Activated CD8-positive, alpha-beta memory T cell treated with anti-CD3 and anti-CD28 coated beads for 48 hours (primary cell): Measurements from ENCODE around the gene COL5A3.
"Not testable (repeated sequence)": the region's sequence is repeated elsewhere in the genome, so short reads cannot be mapped to it uniquely, and the experiment has no call there.

Experiments used
- DNase-seq, 3 experiments: peaks; one replicate each; pipeline ENCODE4 v3.0.0-alpha.2; 2020; ENCODE audit warnings: low read depth in 2 of 3, low spot score in 2 of 3

Gene COL5A3

GRCh38 chr19:10010247-10010691 lies at the start of gene COL5A3:
COL5A3 (minus strand) TSS chr19:10010504; CDS start chr19:10010385, 119 bp downstream.
- no peak for DNase-seq

GRCh38 chr19:10052602-10053360 lies 42.5 kb upstream of the COL5A3 start:
- DNase-seq: no peak

- no peak for DNase-seq
These were observed 39.3 kb upstream of the COL5A3 start for GRCh38 chr19:10049626-10050025.

GRCh38 chr19:10045371-10045770 lies 35.1 kb upstream of the COL5A3 start:
- DNase-seq: no peak

- no peak for DNase-seq
These were observed 34.1 kb upstream of the COL5A3 start for GRCh38 chr19:10044390-10044789.

GRCh38 chr19:10043286-10043927 lies 33.1 kb upstream of the COL5A3 start:
- no peak for DNase-seq

GRCh38 chr19:10037809-10038208 lies 27.5 kb upstream of the COL5A3 start:
- no peak for DNase-seq

GRCh38 chr19:10037367-10037766 lies 27.1 kb upstream of the COL5A3 start:
- no peak for DNase-seq

GRCh38 chr19:10036601-10037071 lies 26.3 kb upstream of the COL5A3 start:
- no peak for DNase-seq

GRCh38 chr19:10033614-10034013 lies 23.3 kb upstream of the COL5A3 start:
- DNase-seq: no peak

- DNase-seq: peak; percentile 53 to 84 (median 74)
These were observed 17.1 kb upstream of the COL5A3 start for GRCh38 chr19:10027158-10027997.

- DNase-seq: no peak
These were observed 16.4 kb upstream of the COL5A3 start for GRCh38 chr19:10026744-10027143.

GRCh38 chr19:10023096-10023495 lies 12.8 kb upstream of the COL5A3 start:
- DNase-seq: not testable (repeated sequence)

GRCh38 chr19:10021863-10022262 lies 11.6 kb upstream of the COL5A3 start:
- no peak for DNase-seq

- DNase-seq: no peak
These were observed 11.1 kb upstream of the COL5A3 start for GRCh38 chr19:10021446-10021845.

GRCh38 chr19:10020851-10021250 lies 10.5 kb upstream of the COL5A3 start:
- DNase-seq: no peak

- DNase-seq: no peak
These were observed 8.9 kb upstream of the COL5A3 start for GRCh38 chr19:10019246-10019645.

GRCh38 chr19:10018786-10019185 lies 8.5 kb upstream of the COL5A3 start:
- no peak for DNase-seq

- DNase-seq: no peak
These were observed 8.0 kb upstream of the COL5A3 start for GRCh38 chr19:10018263-10018662.

GRCh38 chr19:10013834-10014618 lies 3.7 kb upstream of the COL5A3 start:
- DNase-seq: no peak

- DNase-seq: no peak
These were observed 3.0 kb upstream of the COL5A3 start, which contains the start of gene RDH8 for GRCh38 chr19:10013316-10013715. RDH8 (plus strand) TSS chr19:10013483; CDS start chr19:10013498, 15 bp downstream.
